Measurements from ENCODE around the gene GRIK4. TPM values are rescaled to one million over a fixed set of nuclear protein-coding genes. Genes with fewer than 3 reads are reported as not detected.

GRIK4 gene
- polyA plus RNA-seq, 1 donor from 2014 or later, result 3.4 TPM

GRCh38 chr11:120771551-120772060, 260.1 kb downstream of the GRIK4 start:
- Histone ChIP-seq H3K9me2 (ENCODE audit: insufficient read depth, low read length) (no peaks in the 10 kb centered on the region), H3K36me3 (ENCODE audit: insufficient read depth, low read length) (no peaks in the 10 kb centered on the region), H4K20me1 (ENCODE audit: insufficient read depth) (no peaks in the 10 kb centered on the region), H3K4me3 (ENCODE audit: low read length) (no peak overlapping the region), H3K27me3 (ENCODE audit: insufficient read depth, low read depth, low read length) (no peaks in the 10 kb centered on the region), H3K9me3 (ENCODE audit: low read length) (peaks cover 4% of the 10 kb centered on the region), H2AFZ (ENCODE audit: low read depth, low read length) (no peak overlapping the region), H3K9ac (ENCODE audit: low read length) (no peak overlapping the region), H3K4me2 (ENCODE audit: low read length) (no peak overlapping the region), H3K79me2 (replicated peaks; ENCODE audit: insufficient read depth, low read length) (no peaks in the 10 kb centered on the region), H3K27ac (ENCODE audit: low read length) (no peak overlapping the region), H3F3A (ENCODE audit: insufficient read depth, low read length, poor library complexity, severe bottlenecking) (no peaks in the 10 kb centered on the region)
- no peak for TF ChIP-seq RAD21 (conservative IDR thresholded peaks at IDR 0.05)

GRCh38 chr11:120773501-120774031, 262.0 kb downstream of the GRIK4 start:
- Histone ChIP-seq H3K27ac (ENCODE audit: low read length) (no peak overlapping the region), H3K36me3 (ENCODE audit: insufficient read depth, low read length) (no peaks in the 10 kb centered on the region), H4K20me1 (ENCODE audit: insufficient read depth) (no peaks in the 10 kb centered on the region), H3K79me2 (replicated peaks; ENCODE audit: insufficient read depth, low read length) (no peaks in the 10 kb centered on the region), H3K9ac (ENCODE audit: low read length) (no peak overlapping the region), H2AFZ (ENCODE audit: low read depth, low read length) (no peak overlapping the region), H3K4me3 (ENCODE audit: low read length) (no peak overlapping the region), H3K4me2 (ENCODE audit: low read length) (no peak overlapping the region), H3K9me3 (ENCODE audit: low read length) (no peaks in the 10 kb centered on the region), H3F3A (ENCODE audit: insufficient read depth, low read length, poor library complexity, severe bottlenecking) (no peaks in the 10 kb centered on the region), H3K27me3 (ENCODE audit: insufficient read depth, low read depth, low read length) (no peaks in the 10 kb centered on the region), H3K9me2 (ENCODE audit: insufficient read depth, low read length) (no peaks in the 10 kb centered on the region)
- TF ChIP-seq SMC3 (conservative IDR thresholded peaks at IDR 0.05; ENCODE audit: poor library complexity) (no peak), EZH2 (IDR thresholded peaks at IDR 0.05; ENCODE audit: borderline replicate concordance, insufficient read depth, low read length, poor library complexity, severe bottlenecking) (no peak), CTCF (IDR thresholded peaks at IDR 0.05; ENCODE audit: poor library complexity, severe bottlenecking) (no peak), TAF1 (IDR thresholded peaks at IDR 0.05; ENCODE audit: low read depth) (no peak), EP300 (conservative IDR thresholded peaks at IDR 0.05; ENCODE audit: poor library complexity, severe bottlenecking) (no peak), RAD21 (conservative IDR thresholded peaks at IDR 0.05) (no peak), REST (IDR thresholded peaks at IDR 0.05; ENCODE audit: borderline replicate concordance) (no peak), POLR2AphosphoS5 (IDR thresholded peaks at IDR 0.05) (no peak), MXI1 (conservative IDR thresholded peaks at IDR 0.05; ENCODE audit: poor library complexity, severe bottlenecking) (no peak)

Data from neural cell (in vitro differentiated cells).